H7 (cell line): ENCODE results near the gene FGFR3. TPM values are rescaled to one million over a fixed set of nuclear protein-coding genes. Genes with fewer than 3 reads are reported as not detected.

ENCODE experiments used
- DNase-seq: peaks from one replicate; pipeline ENCODE4 v3.0.0; 2012
- H3K27me3 ChIP-seq: 2 replicates; pipeline ENCODE4 v1.6.0; 2011; ENCODE audit warnings: mild to moderate bottlenecking, low read length; ENCODE audit not compliant: control insufficient read depth, insufficient read depth
- H3K36me3 ChIP-seq: replicated peaks from 2 replicates; pipeline ENCODE4 v1.5.1; 2011; ENCODE audit warnings: low read length; ENCODE audit not compliant: control insufficient read depth, insufficient read depth
- H3K4me3 ChIP-seq: 2 replicates; pipeline ENCODE4 v1.5.1; 2011; ENCODE audit warnings: low read depth, mild to moderate bottlenecking, control low read depth, low read length, moderate library complexity; ENCODE audit not compliant: insufficient read depth
- total RNA-seq: library from RNA; depleted of rRNA; stranded (reverse); fragments of >200 nt; shearing (Covaris generic); gene quantifications from 2 replicates; pipeline ENCODE4 v1.2.3, GENCODE V29; 2014

Gene FGFR3
- total RNA-seq, 1 experiment from 2014 or later, result 43.6 TPM

DNA sequence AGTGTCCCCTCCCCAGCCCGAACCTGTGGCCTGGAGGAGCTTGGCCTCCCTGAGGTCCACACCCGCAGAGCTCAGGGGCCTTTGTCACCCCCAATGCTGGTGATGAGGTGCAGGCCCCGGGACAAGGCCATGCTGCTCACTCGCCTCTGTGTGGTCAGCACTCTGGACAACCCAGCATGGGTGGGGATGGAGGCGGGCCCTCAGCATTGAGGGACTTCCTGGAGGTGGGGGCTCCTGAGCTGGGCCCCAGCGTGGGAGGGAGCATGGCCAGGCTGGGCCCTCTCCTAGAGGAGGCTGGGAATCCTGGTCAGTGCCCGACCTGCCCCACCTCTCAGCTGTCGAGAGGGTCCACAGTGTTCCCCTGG is 41.2 kb upstream of the FGFR3 start:
- Histone ChIP-seq H3K4me3 (no peak overlapping the region), H3K27me3 (no peaks in the 10 kb centered on the region), H3K36me3 (no peaks in the 10 kb centered on the region)
- no peak for DNase-seq

- DNase-seq, result peak; percentile 83
- H3K4me3 ChIP-seq, result no peak overlapping the region
Measured at GRCh38 chr4:1752284-1753041, 40.6 kb upstream of the FGFR3 start.

GRCh38 chr4:1753294-1753696 is 39.8 kb upstream of the FGFR3 start:
- Histone ChIP-seq H3K36me3 (no peaks in the 10 kb centered on the region), H3K27me3 (no peaks in the 10 kb centered on the region), H3K4me3 (no peak overlapping the region)
- DNase-seq, result no peak

More at GRCh38 chr4:1752284-1753041, 40.6 kb upstream of the FGFR3 start:
- Histone ChIP-seq H3K27me3 (no peaks in the 10 kb centered on the region), H3K36me3 (no peaks in the 10 kb centered on the region)

DNA sequence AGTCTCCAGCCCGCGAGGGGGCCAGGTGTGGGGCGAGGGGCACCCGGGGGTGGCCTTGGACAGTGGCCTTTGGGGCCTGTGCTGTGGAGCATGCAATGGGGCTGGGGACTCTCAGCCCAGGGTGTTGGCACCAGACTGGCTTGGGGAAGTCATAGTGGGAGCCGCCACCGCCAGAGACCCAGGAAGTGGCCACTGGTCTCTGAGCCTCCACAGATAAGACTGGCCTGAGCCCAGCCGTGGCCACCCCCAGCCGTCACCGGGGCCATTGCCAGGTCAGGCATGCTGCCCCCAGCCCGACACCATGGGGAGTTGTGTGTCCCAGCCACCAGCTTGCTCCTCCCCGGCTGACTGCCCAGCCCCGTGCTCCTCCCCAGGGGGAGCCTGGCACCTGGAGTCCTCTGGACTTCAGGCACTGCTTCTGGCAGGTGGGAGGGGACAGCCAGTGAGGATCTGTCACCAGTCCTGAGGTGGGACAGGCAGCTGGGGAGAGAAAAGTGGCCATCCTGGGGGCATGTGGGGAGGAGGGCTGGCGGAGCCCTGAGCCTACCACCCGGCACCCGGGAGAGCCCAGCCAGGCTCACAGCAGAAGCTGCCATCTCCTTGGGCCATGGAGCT is 39.3 kb upstream of the FGFR3 start:
- no peaks in the 10 kb centered on the region for H3K36me3 ChIP-seq
- H3K4me3 ChIP-seq, result no peak overlapping the region
- DNase-seq, result no peak
- H3K27me3 ChIP-seq, result no peaks in the 10 kb centered on the region

- DNase-seq, result no peak
- no peaks in the 10 kb centered on the region for H3K27me3 ChIP-seq
- no peaks in the 10 kb centered on the region for H3K36me3 ChIP-seq
- no peak overlapping the region for H3K4me3 ChIP-seq
Measured at GRCh38 chr4:1754336-1754735, 38.8 kb upstream of the FGFR3 start.

GRCh38 chr4:1755297-1755696 is 37.8 kb upstream of the FGFR3 start:
- no peaks in the 10 kb centered on the region for H3K27me3 ChIP-seq
- H3K4me3 ChIP-seq, result no peak overlapping the region
- no peaks in the 10 kb centered on the region for H3K36me3 ChIP-seq
- DNase-seq, result no peak

DNA sequence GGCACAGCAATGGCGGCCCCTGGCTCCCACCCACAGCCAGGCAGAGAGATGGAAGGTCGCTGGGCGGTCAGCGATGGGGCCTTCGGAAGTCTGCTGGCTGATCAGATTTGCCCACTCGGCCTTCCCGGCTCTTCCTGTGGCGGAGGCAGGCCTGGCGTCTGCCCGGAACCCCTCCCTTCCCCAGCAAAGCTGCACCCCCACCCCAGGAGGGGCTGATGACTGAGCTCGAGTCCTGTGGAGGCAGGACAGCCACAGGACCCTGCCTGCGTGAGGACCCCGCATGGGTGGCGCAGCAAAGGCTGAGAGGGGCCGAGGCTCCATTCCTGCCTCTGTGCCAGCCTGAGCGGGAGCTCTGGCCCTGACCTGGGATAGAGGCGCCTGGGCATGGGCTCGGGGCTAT is 37.0 kb upstream of the FGFR3 start:
- Histone ChIP-seq H3K36me3 (no peaks in the 10 kb centered on the region), H3K27me3 (no peaks in the 10 kb centered on the region), H3K4me3 (no peak overlapping the region)
- no peak for DNase-seq

DNA sequence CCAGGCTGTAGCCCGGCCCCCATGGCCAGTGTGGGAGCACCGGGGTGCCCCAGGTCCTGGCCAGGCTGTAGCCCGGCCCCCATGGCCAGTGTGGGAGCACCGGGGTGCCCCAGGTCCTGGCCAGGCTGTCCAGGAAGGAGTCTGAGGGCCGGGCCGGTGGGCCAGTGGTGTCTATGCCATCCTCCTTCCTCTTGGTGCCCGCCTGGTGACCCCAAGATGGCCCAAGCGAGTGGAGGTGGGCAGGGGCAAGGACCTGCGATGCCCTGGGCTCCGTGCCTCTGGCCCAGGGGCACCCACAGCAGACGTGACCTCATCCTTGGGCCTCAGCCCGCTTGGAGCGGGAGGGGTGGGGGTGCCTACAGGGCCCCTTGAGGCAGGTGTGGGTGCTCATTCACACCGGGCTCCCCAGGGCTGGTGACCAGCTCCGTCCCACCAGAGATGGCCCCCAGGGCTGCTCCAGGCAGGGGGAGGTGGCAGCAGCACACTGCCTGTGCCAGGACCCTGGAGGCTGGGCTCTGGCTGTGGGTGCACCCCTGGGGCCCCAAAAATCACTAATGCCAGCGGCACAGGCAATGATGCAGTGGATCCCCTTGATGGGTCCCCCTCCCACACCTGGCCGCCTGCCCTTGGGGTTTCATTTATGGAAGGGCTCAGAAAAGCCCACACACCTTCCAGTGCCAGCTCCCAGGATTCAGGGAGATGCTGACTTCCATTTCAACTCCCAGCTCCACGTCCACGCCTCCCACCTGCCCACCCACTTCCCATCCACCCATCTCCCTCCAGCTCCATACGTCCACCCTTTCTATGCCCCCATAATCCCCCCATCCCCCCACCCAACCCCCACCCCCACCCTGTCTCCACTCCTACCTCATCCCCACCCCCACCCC is 36.0 kb upstream of the FGFR3 start:
- Histone ChIP-seq H3K4me3 (no peak overlapping the region), H3K36me3 (no peaks in the 10 kb centered on the region)
- no peak for DNase-seq

DNA sequence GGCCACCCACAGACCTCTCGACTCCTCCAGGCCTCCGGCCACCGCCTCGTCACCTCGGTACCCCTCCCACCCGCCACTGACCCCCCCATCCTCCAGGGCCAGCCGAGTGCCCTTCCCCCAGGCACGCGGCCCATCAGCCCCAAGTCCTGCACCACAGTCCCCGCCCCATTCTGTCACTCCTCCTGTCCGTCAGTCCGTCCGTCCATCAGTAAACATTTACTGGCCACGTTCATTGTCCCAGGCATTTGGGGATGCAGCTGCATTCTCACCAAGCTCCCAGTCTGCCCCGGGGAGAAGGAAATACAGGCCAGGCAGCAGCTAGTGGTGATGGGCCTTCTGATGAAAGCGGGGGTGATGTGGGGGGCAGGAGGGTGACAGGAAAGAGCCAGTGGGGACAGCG is 35.3 kb upstream of the FGFR3 start:
- H3K4me3 ChIP-seq, result no peak overlapping the region
- H3K27me3 ChIP-seq, result no peaks in the 10 kb centered on the region
- no peak for DNase-seq
- H3K36me3 ChIP-seq, result no peaks in the 10 kb centered on the region

More for the DNA sequence above, 36.0 kb upstream of the FGFR3 start:
- no peaks in the 10 kb centered on the region for H3K27me3 ChIP-seq

GRCh38 chr4:1758306-1759121 is 34.6 kb upstream of the FGFR3 start:
- DNase-seq, result no peak
- no peaks in the 10 kb centered on the region for H3K36me3 ChIP-seq
- no peaks in the 10 kb centered on the region for H3K27me3 ChIP-seq
- no peak overlapping the region for H3K4me3 ChIP-seq

- Histone ChIP-seq H3K36me3 (no peaks in the 10 kb centered on the region), H3K27me3 (no peaks in the 10 kb centered on the region), H3K4me3 (no peak overlapping the region)
- peak; percentile 82 for DNase-seq
Measured at GRCh38 chr4:1759170-1759817, 33.8 kb upstream of the FGFR3 start.

DNA sequence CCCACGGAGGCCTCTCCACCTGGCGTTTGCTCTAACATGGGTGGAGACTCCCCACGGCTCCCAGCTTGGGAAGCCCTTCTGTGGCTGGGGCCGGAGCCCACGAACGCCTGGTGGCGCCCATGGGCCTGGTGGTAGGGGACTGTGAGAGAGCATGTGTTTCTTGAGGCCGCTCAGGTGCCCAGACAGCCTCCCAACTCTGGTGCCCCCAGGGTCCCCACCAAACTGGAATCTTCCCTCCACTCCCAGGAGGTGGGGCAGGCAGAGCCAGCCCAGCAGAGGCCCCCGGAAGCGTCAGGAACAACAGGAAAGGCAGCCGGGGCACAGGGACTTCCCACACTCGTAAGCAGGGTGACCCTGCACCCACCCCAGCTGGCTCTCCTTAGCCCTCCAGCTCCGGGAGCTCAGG is 33.3 kb upstream of the FGFR3 start:
- H3K36me3 ChIP-seq, result no peaks in the 10 kb centered on the region
- no peak overlapping the region for H3K4me3 ChIP-seq
- peak; percentile 76 for DNase-seq
- no peaks in the 10 kb centered on the region for H3K27me3 ChIP-seq

DNA sequence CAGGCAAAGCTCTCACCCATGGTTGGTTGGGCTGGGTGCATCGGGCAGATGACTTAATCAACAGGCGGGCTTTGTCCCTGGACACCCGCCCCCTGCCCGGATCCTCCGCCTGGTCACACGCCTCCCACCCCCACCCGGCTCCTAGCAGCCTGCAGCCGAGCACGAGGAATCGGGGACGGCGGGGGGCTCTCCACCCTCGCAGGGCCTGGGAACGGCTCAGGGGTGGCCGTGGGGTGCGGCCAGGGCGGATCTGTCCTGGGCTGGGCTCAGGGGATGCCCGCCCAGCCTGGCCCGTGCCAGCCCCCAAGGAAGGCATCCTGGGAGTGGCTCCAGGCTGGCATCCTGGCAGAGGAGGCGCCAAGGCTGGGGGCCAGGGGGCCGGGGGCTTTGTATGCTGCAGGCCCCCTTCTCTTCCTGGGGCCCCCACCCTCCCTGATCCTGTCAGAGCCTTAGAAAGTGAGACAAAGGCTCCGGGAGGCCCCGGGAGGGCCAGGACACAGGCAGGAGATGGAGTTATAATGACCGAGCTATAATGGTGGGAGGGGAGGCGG is 32.5 kb upstream of the FGFR3 start:
- peak; percentile 84 for DNase-seq
- H3K27me3 ChIP-seq, result no peaks in the 10 kb centered on the region
- no peak overlapping the region for H3K4me3 ChIP-seq
- no peaks in the 10 kb centered on the region for H3K36me3 ChIP-seq
